Measurements from ENCODE around the gene STOML2.
"Not testable (repeated sequence)": the region's sequence is repeated elsewhere in the genome, so short reads cannot be mapped to it uniquely, and the experiment has no call there.

The STOML2 gene

GRCh38 chr9:35102769-35103659 is at the start of gene STOML2:
STOML2 (minus strand) TSS chr9:35103131; CDS start chr9:35103094, 37 bp downstream.
- DNase-seq (ENCODE audit: low read depth in 2 of 3, low spot score in 1 of 3): peak; percentile 88 to 89 (median 89)

GRCh38 chr9:35147941-35148563 is 45.1 kb upstream of the STOML2 start:
- DNase-seq (ENCODE audit: low read depth in 2 of 3, low spot score in 1 of 3): not testable (repeated sequence)

GRCh38 chr9:35142037-35142436 is 39.1 kb upstream of the STOML2 start:
- no peak for DNase-seq (ENCODE audit: low read depth in 2 of 3, low spot score in 1 of 3)

- no peak for DNase-seq (ENCODE audit: low read depth in 2 of 3, low spot score in 1 of 3)
These were observed 37.2 kb upstream of the STOML2 start for GRCh38 chr9:35140093-35140492.

- DNase-seq (ENCODE audit: low read depth in 2 of 3, low spot score in 1 of 3): no peak
These were observed 33.9 kb upstream of the STOML2 start for GRCh38 chr9:35136866-35137265.

GRCh38 chr9:35135988-35136387 is 33.1 kb upstream of the STOML2 start:
- DNase-seq (ENCODE audit: low read depth in 2 of 3, low spot score in 1 of 3): no peak

GRCh38 chr9:35134920-35135319 is 32.0 kb upstream of the STOML2 start:
- no peak for DNase-seq (ENCODE audit: low read depth in 2 of 3, low spot score in 1 of 3)

GRCh38 chr9:35116898-35117551 is 14.1 kb upstream of the STOML2 start:
- DNase-seq (ENCODE audit: low read depth in 2 of 3, low spot score in 1 of 3): peak; percentile 73 to 92 (median 78)

- no peak for DNase-seq (ENCODE audit: low read depth in 2 of 3, low spot score in 1 of 3)
These were observed 13.6 kb upstream of the STOML2 start for GRCh38 chr9:35116539-35116897.

- peak; percentile 85 to 92 (median 87) for DNase-seq (ENCODE audit: low read depth in 2 of 3, low spot score in 1 of 3)
These were observed 13.0 kb upstream of the STOML2 start, which contains the start of gene ATOSB for GRCh38 chr9:35115680-35116538. ATOSB (minus strand) TSS chr9:35115862; CDS start chr9:35108274, 7,588 bp downstream.

- peak in 1 of 3 donors; percentile 22 for DNase-seq (ENCODE audit: low read depth in 2 of 3, low spot score in 1 of 3)
These were observed 12.1 kb upstream of the STOML2 start for GRCh38 chr9:35114840-35115628.

- peak; percentile 56 to 69 (median 59) for DNase-seq (ENCODE audit: low read depth in 2 of 3, low spot score in 1 of 3)
These were observed 11.3 kb upstream of the STOML2 start for GRCh38 chr9:35114113-35114839.

- no peak for DNase-seq (ENCODE audit: low read depth in 2 of 3, low spot score in 1 of 3)
These were observed 9.5 kb upstream of the STOML2 start for GRCh38 chr9:35112257-35113020.

- peak; percentile 94 to 97 (median 95) for DNase-seq (ENCODE audit: low read depth in 2 of 3, low spot score in 1 of 3)
These were observed 8.3 kb upstream of the STOML2 start for GRCh38 chr9:35111001-35111933.

- no peak for DNase-seq (ENCODE audit: low read depth in 2 of 3, low spot score in 1 of 3)
These were observed 7.4 kb upstream of the STOML2 start for GRCh38 chr9:35110327-35110761.

- DNase-seq (ENCODE audit: low read depth in 2 of 3, low spot score in 1 of 3): no peak
These were observed 6.1 kb upstream of the STOML2 start for GRCh38 chr9:35108946-35109575.

GRCh38 chr9:35108461-35108860 is 5.5 kb upstream of the STOML2 start:
- DNase-seq (ENCODE audit: low read depth in 2 of 3, low spot score in 1 of 3): no peak
